Neuronal stem cell (in vitro differentiated cells): ENCODE results near the gene LMF1.

Experiments
- DNase-seq: peaks from one replicate; pipeline ENCODE4 v3.0.0-alpha.2; 2013; ENCODE audit warnings: low spot score
- H2AFZ ChIP-seq: one replicate; pipeline ENCODE4 v1.6.1; 2013; ENCODE audit warnings: mild to moderate bottlenecking, low read length, inconsistent platforms
- H2AK5ac ChIP-seq: 2 replicates; pipeline ENCODE4 v1.6.1; 2013; ENCODE audit warnings: low read depth, mild to moderate bottlenecking, inconsistent platforms, low read length, moderate library complexity, mixed read lengths
- H2BK120ac ChIP-seq: 2 replicates; pipeline ENCODE4 v1.6.1; 2013; ENCODE audit warnings: low read depth, mild to moderate bottlenecking, inconsistent platforms, low read length, moderate library complexity, mixed read lengths
- H2BK12ac ChIP-seq: one replicate; pipeline ENCODE4 v1.6.1; 2013; ENCODE audit warnings: low read length, inconsistent platforms
- H2BK15ac ChIP-seq: 2 replicates; pipeline ENCODE4 v1.6.1; 2013; ENCODE audit warnings: mild to moderate bottlenecking, low read length, inconsistent platforms, mixed read lengths
- H2BK5ac ChIP-seq: one replicate; pipeline ENCODE4 v1.6.1; 2013; ENCODE audit warnings: inconsistent platforms, mild to moderate bottlenecking, low read length, moderate library complexity
- H3K14ac ChIP-seq: one replicate; pipeline ENCODE4 v1.6.1; 2013; ENCODE audit warnings: low read length, inconsistent platforms
- H3K18ac ChIP-seq: 2 replicates; pipeline ENCODE4 v1.6.1; 2013; ENCODE audit warnings: low read length, inconsistent platforms
- H3K23ac ChIP-seq: 2 replicates; pipeline ENCODE4 v1.6.1; 2013; ENCODE audit warnings: low read depth, mild to moderate bottlenecking, mixed read lengths, low read length, inconsistent platforms; ENCODE audit not compliant: poor library complexity
- H3K27ac ChIP-seq: replicated peaks from 3 replicates; pipeline ENCODE4 v1.5.1; 2013; ENCODE audit warnings: low read length, inconsistent platforms
- H3K27me3 ChIP-seq, 3 experiments: 2 replicates each; pipeline ENCODE4 v1.6.1; 2013; ENCODE audit warnings: low read length in 3 of 3, mild to moderate bottlenecking in 2 of 3, inconsistent platforms in 1 of 3, low read depth in 1 of 3, mixed read lengths in 1 of 3, moderate library complexity in 1 of 3; ENCODE audit not compliant: control insufficient read depth in 3 of 3, insufficient read depth in 3 of 3
- H3K36me3 ChIP-seq, 2 donors: replicated peaks in 1 of 2; 2 replicates each; pipeline ENCODE4 v1.6.1; 2013; ENCODE audit warnings: low read length in 2 of 2; ENCODE audit not compliant: control insufficient read depth in 2 of 2, insufficient read depth in 2 of 2
- H3K4ac ChIP-seq: 2 replicates; pipeline ENCODE4 v1.6.1; 2013; ENCODE audit warnings: inconsistent platforms, mild to moderate bottlenecking, low read length, moderate library complexity
- H3K4me1 ChIP-seq, 2 donors: 1 replicate in 1 of 2; 2 replicates in 1 of 2; pipeline ENCODE4 v1.6.1; 2013; ENCODE audit warnings: low read length in 2 of 2, low read depth in 1 of 2; ENCODE audit not compliant: control insufficient read depth in 2 of 2, insufficient read depth in 1 of 2
- H3K4me2 ChIP-seq: one replicate; pipeline ENCODE4 v1.6.1; 2013; ENCODE audit warnings: mild to moderate bottlenecking, low read length, inconsistent platforms; ENCODE audit not compliant: insufficient read depth, poor library complexity, severe bottlenecking
- H3K4me3 ChIP-seq, 2 donors: 2 replicates each; pipeline ENCODE4 v1.5.1; 2013; ENCODE audit warnings: low read length in 2 of 2, mild to moderate bottlenecking in 2 of 2, inconsistent platforms in 1 of 2, moderate library complexity in 1 of 2
- H3K79me1 ChIP-seq: one replicate; pipeline ENCODE4 v1.6.1; 2013; ENCODE audit warnings: low read depth, mild to moderate bottlenecking, inconsistent platforms, low read length, moderate library complexity
- H3K9ac ChIP-seq: one replicate; pipeline ENCODE4 v1.6.1; 2013; ENCODE audit warnings: mild to moderate bottlenecking, low read depth, low read length, inconsistent platforms; ENCODE audit not compliant: poor library complexity
- H3K9me3 ChIP-seq, 2 donors: replicated peaks in 1 of 2; 2 replicates each; pipeline versions ENCODE3 to v1.6.1; 2013; ENCODE audit warnings: low read length in 2 of 2, mild to moderate bottlenecking in 2 of 2, inconsistent platforms in 1 of 2, low read depth in 1 of 2, mixed read lengths in 1 of 2, moderate library complexity in 1 of 2; ENCODE audit not compliant: control insufficient read depth in 2 of 2, insufficient read depth in 1 of 2
- H4K8ac ChIP-seq: one replicate; pipeline ENCODE4 v1.6.1; 2013; ENCODE audit warnings: low read depth, mild to moderate bottlenecking, inconsistent platforms, low read length, moderate library complexity
- H4K91ac ChIP-seq: one replicate; pipeline ENCODE4 v1.6.1; 2013; ENCODE audit warnings: low read length, low read depth, mild to moderate bottlenecking, inconsistent platforms; ENCODE audit not compliant: poor library complexity
- WGBS, 2 donors: extraction: QIAGEN DNeasy Blood & Tissue Kit; methylation state at CpG; one replicate each; pipeline ENCODE4 v1.1.7; 2013; ENCODE audit warnings: missing lambda C conversion rate in 2 of 2, mixed read lengths in 1 of 2; ENCODE audit not compliant: insufficient read length in 2 of 2, insufficient replicate concordance in 1 of 2; ENCODE audit errors: extremely low coverage in 2 of 2; 5-methylcytosine and 5-hydroxymethylcytosine counted together

The LMF1 gene

DNA sequence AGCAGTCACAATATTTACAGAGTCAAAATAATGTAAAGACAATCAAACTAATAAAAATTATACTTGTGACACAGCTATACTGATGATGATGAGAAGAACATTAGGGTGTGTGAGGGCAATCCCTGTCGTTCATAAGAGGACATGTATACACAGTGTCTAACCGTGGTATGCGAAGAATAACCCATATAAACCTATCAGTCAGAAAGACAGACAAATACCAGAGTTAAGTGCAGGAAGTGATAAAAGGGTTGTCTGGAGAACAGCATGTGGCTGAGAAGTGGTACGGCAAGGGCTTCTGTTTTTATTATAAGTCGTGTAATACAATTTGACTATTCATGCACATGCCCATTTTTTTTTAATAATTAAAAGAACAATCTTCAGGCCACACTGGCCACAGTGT lies 46.7 kb downstream of the LMF1 start:
- no peak overlapping the region for H2AK5ac ChIP-seq
- no peak overlapping the region for H2BK15ac ChIP-seq
- H3K23ac ChIP-seq = no peak overlapping the region
- no peak overlapping the region for H3K18ac ChIP-seq
- H4K91ac ChIP-seq = no peak overlapping the region
- no peak overlapping the region for H3K4me2 ChIP-seq
- H3K14ac ChIP-seq = no peak overlapping the region
- H3K27ac ChIP-seq = no peak overlapping the region
- peaks cover 0 to 6% of the 10 kb centered on the region in 2 donors for H3K36me3 ChIP-seq
- no peak overlapping the region for H3K4me3 ChIP-seq
- no peak overlapping the region for H3K9ac ChIP-seq
- DNase-seq = no peak
- peaks cover 0 to 4% (median 0%) of the 10 kb centered on the region in 3 experiments for H3K27me3 ChIP-seq
- no peak overlapping the region for H2AFZ ChIP-seq
- H3K4me1 ChIP-seq = peaks cover 0 to 7% of the 10 kb centered on the region in 2 donors
- H2BK12ac ChIP-seq = no peak overlapping the region
- no peak overlapping the region for H4K8ac ChIP-seq
- H3K9me3 ChIP-seq = peaks cover 25 to 40% of the 10 kb centered on the region in 2 donors
- H2BK5ac ChIP-seq = no peak overlapping the region
- no peak overlapping the region for H2BK120ac ChIP-seq
- H3K4ac ChIP-seq = no peak overlapping the region
- no CpG with 5 or more reads among the region's 5 CpGs for WGBS, 2 donors
- H3K79me1 ChIP-seq = peaks cover 4% of the 10 kb centered on the region

DNA sequence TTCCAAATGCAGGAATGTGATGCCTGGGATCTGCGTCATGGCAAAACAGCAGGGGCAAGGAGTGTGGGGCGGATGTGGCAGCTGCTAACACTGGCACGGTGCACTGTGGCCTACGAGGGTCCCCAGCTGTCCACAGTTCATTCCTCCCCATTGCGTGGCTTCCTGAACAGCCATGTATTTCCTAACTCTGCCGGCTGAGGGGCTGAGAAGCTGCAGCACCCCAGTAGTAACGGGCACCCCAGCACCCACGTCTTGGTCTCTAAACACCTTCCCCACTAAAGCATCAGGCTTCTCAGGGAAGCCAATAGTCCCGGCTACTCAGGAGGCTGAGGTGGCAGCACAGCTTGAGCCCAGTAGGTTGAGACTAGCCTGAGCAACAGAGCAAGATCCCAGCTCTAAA lies 47.6 kb downstream of the LMF1 start:
- Histone ChIP-seq H4K8ac (no peak overlapping the region), H2AFZ (no peak overlapping the region), H3K14ac (no peak overlapping the region), H4K91ac (no peak overlapping the region), H3K4me2 (no peak overlapping the region), H2BK15ac (no peak overlapping the region), H3K4me3 (no peak overlapping the region), H3K4ac (no peak overlapping the region), H3K23ac (no peak overlapping the region), H3K9me3 (peaks cover 25 to 40% of the 10 kb centered on the region in 2 donors), H2BK5ac (no peak overlapping the region), H3K4me1 (peaks cover 3 to 5% of the 10 kb centered on the region in 2 donors), H2BK120ac (no peak overlapping the region), H3K18ac (no peak overlapping the region), H3K27me3 (peaks cover 0 to 2% (median 0%) of the 10 kb centered on the region in 3 experiments), H3K9ac (no peak overlapping the region), H3K79me1 (peaks cover 3% of the 10 kb centered on the region), H2BK12ac (no peak overlapping the region), H3K27ac (no peak overlapping the region), H3K36me3 (peaks cover 0 to 6% of the 10 kb centered on the region in 2 donors), H2AK5ac (no peak overlapping the region)
- no CpG with 5 or more reads among the region's 9 CpGs for WGBS, 2 donors
- DNase-seq = no peak

DNA sequence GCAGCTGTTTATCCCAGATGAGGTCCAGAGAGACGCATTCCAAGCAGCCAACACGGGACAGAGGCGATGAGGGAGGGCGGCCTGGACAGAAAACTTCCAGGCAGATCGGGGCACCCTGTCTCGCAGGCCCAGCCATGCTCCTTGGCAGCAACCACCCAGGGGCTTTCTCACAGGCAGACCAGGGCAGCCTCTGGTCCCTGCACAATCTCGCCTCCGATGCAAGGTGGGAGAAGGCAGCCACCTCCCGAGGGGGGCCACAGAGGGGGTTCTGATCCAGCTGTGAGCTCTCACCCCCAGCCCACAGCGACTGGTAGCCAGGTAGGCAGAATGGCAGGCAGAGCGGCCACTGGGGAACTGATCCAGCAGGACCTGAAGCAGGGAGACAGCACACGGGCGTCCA lies 48.7 kb downstream of the LMF1 start:
- Histone ChIP-seq H2AFZ (no peak overlapping the region), H3K4me2 (no peak overlapping the region), H3K23ac (peak overlapping the region; percentile 16), H3K14ac (peak overlapping the region; percentile 50), H3K27ac (no peak overlapping the region), H3K9ac (peak overlapping the region; percentile 4), H3K27me3 (peaks cover 0 to under 1% (median 0%) of the 10 kb centered on the region in 3 experiments), H4K91ac (no peak overlapping the region), H3K36me3 (peaks cover 0 to 6% of the 10 kb centered on the region in 2 donors), H2BK120ac (no peak overlapping the region), H2BK5ac (peak overlapping the region; percentile 22), H4K8ac (no peak overlapping the region), H3K4me1 (peaks cover 0 to 11% of the 10 kb centered on the region in 2 donors), H3K9me3 (peaks cover 21 to 38% of the 10 kb centered on the region in 2 donors), H3K4me3 (no peak overlapping the region), H3K4ac (no peak overlapping the region), H2BK15ac (no peak overlapping the region), H3K18ac (no peak overlapping the region), H2BK12ac (peak overlapping the region; percentile 34), H3K79me1 (peaks cover 3% of the 10 kb centered on the region), H2AK5ac (no peak overlapping the region)
- no CpG with 5 or more reads among the region's 13 CpGs for WGBS, 2 donors
- DNase-seq = no peak

- Histone ChIP-seq H2AK5ac (no peak overlapping the region), H3K79me1 (peaks cover 3% of the 10 kb centered on the region), H3K4ac (no peak overlapping the region), H3K23ac (no peak overlapping the region), H3K27ac (no peak overlapping the region), H3K4me1 (peaks cover 0 to 11% of the 10 kb centered on the region in 2 donors), H3K27me3 (no peaks in the 10 kb centered on the region), H4K8ac (no peak overlapping the region), H2BK15ac (no peak overlapping the region), H3K14ac (no peak overlapping the region), H2BK12ac (no peak overlapping the region), H2AFZ (no peak overlapping the region), H3K36me3 (peaks cover 0 to 6% of the 10 kb centered on the region in 2 donors), H2BK120ac (no peak overlapping the region), H4K91ac (no peak overlapping the region), H3K4me3 (no peak overlapping the region), H3K9me3 (peaks cover 19 to 32% of the 10 kb centered on the region in 2 donors), H3K4me2 (no peak overlapping the region), H3K18ac (no peak overlapping the region), H3K9ac (no peak overlapping the region), H2BK5ac (peak overlapping the region; percentile 29)
- no peak for DNase-seq
- no CpG with 5 or more reads among the region's 32 CpGs for WGBS, 2 donors
Observed at GRCh38 chr16:921321-921905, 49.4 kb downstream of the LMF1 start.
